Brain microvascular endothelial cell (primary cell): ENCODE data around the gene PBX4.

Experiments used
- DNase-seq: peaks from one replicate; pipeline ENCODE4 v3.0.0-alpha.2; 2020
- H3K27ac ChIP-seq: fragments of 250-450 bp; sonication (Bioruptor Pico); 2 replicates; pipeline ENCODE4 v1.5.1; 2020; ENCODE audit warnings: mild to moderate bottlenecking, moderate library complexity
- H3K27me3 ChIP-seq: fragments of 250-450 bp; sonication (Bioruptor Pico); replicated peaks from 2 replicates; pipeline ENCODE4 v1.5.1; 2020; ENCODE audit warnings: mild to moderate bottlenecking
- H3K36me3 ChIP-seq: fragments of 250-450 bp; sonication (Bioruptor Pico); replicated peaks from 2 replicates; pipeline ENCODE4 v1.5.1; 2020; ENCODE audit warnings: mild to moderate bottlenecking
- H3K4me3 ChIP-seq: 2 replicates; pipeline ENCODE4 v1.5.1; 2011; ENCODE audit warnings: low read depth, mild to moderate bottlenecking, control low read depth, low read length, moderate library complexity
- in situ Hi-C: cut with HindIII; loops from 2 replicates; pipeline ENCODE4 v1.10.0; 2017; ENCODE audit warnings: low sequenced_read_pairs, low pct_ligation_motif_present
- TF ChIP-seq, protein P1 (sequence below): IDR thresholded peaks from 2 replicates; pipeline ENCODE4 v1.5.1; 2011; ENCODE audit warnings: low read depth, mild to moderate bottlenecking, moderate library complexity, low read length, control low read depth, inconsistent platforms; ENCODE audit errors: missing control alignments

PBX4 gene

DNA sequence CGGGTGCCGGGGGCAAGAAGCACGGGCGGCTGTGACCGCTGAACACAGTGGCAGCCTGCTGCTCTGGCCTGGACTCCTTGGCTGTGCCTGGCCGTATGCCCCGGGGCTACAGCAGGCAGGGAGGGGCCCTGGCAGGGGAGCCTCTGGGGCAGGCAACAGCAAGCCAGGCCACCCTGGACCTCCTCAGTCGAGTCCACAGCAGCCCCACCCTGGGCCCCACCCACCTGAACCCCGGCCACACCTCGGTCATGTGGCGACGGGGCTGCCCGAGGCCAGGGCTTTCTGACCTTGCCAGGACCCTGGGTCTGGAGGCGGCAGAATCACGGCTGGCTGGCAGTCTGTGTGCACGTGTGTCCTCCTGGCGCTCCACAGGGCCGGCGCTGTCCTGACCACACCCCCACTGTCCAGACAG lies 71.7 kb downstream of the PBX4 start:
- in situ Hi-C loops, result no loop called here
- Histone ChIP-seq H3K4me3 (no peak overlapping the region), H3K27ac (no peak overlapping the region), H3K36me3 (no peaks in the 10 kb centered on the region), H3K27me3 (peaks cover 4% of the 10 kb centered on the region)
- no peak for DNase-seq
- TF ChIP-seq, protein P1, sequence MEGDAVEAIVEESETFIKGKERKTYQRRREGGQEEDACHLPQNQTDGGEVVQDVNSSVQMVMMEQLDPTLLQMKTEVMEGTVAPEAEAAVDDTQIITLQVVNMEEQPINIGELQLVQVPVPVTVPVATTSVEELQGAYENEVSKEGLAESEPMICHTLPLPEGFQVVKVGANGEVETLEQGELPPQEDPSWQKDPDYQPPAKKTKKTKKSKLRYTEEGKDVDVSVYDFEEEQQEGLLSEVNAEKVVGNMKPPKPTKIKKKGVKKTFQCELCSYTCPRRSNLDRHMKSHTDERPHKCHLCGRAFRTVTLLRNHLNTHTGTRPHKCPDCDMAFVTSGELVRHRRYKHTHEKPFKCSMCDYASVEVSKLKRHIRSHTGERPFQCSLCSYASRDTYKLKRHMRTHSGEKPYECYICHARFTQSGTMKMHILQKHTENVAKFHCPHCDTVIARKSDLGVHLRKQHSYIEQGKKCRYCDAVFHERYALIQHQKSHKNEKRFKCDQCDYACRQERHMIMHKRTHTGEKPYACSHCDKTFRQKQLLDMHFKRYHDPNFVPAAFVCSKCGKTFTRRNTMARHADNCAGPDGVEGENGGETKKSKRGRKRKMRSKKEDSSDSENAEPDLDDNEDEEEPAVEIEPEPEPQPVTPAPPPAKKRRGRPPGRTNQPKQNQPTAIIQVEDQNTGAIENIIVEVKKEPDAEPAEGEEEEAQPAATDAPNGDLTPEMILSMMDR, result no peak

DNA sequence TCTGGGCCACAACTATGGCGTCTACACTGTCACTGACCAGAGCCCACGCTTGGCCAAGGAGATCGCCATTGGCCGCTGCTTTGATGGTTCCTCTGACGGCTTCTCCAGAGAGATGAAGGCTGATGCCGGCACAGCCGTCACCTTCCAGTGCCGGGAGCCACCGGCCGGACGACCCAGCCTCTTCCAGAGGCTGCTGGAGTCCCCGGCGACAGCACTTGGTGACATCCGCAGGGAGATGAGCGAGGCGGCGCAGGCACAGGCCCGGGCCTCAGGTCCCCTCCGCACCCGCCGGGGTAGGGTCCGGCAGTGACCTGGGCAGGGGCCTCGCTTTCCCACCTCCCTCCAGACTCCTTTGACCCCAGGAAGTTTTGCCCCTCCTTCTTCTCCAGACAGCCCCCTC lies 72.8 kb downstream of the PBX4 start:
- H3K4me3 ChIP-seq, result no peak overlapping the region
- DNase-seq, result no peak
- TF ChIP-seq, protein P1, result no peak
- H3K27me3 ChIP-seq, result peaks cover 4% of the 10 kb centered on the region
- in situ Hi-C loops, result no loop called here
- H3K27ac ChIP-seq, result no peak overlapping the region
- H3K36me3 ChIP-seq, result no peaks in the 10 kb centered on the region

- TF ChIP-seq, protein P1, result no peak
- Histone ChIP-seq H3K36me3 (no peaks in the 10 kb centered on the region), H3K4me3 (no peak overlapping the region), H3K27ac (no peak overlapping the region), H3K27me3 (peaks cover 5% of the 10 kb centered on the region)
- in situ Hi-C loops, result no loop called here
- no peak for DNase-seq
Measured at GRCh38 chr19:19544954-19545591, 73.4 kb downstream of the PBX4 start.

GRCh38 chr19:19544257-19544953 lies 74.1 kb downstream of the PBX4 start:
- TF ChIP-seq, protein P1, result no peak
- in situ Hi-C loops, result no loop called here
- H3K4me3 ChIP-seq, result no peak overlapping the region
- H3K27me3 ChIP-seq, result peaks cover 7% of the 10 kb centered on the region
- no peak overlapping the region for H3K27ac ChIP-seq
- no peaks in the 10 kb centered on the region for H3K36me3 ChIP-seq
- no peak for DNase-seq

DNA sequence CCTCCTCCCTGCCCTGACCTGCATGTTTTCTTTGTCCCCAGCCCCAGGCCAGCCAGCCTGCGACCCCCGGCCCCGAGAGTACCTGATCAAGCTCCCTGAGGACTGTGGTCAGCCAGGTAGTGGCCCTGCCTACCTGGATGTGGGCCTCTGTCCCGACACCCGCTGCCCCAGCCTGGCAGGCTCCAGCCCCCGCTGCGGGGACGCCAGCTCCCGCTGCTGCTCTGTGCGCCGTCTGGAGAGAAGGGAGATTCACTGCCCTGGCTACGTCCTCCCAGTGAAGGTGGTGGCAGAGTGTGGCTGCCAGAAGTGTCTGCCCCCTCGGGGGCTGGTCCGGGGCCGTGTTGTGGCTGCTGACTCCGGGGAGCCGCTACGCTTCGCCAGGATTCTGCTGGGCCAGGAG lies 74.8 kb downstream of the PBX4 start:
- H3K27ac ChIP-seq, result no peak overlapping the region
- no peak overlapping the region for H3K4me3 ChIP-seq
- no peak for DNase-seq
- TF ChIP-seq, protein P1, result no peak
- H3K36me3 ChIP-seq, result no peaks in the 10 kb centered on the region
- in situ Hi-C loops, result no loop called here
- H3K27me3 ChIP-seq, result peaks cover 12% of the 10 kb centered on the region
